Natural killer cell (primary cell): ENCODE data around the gene ANXA11. TPM values are rescaled to one million over a fixed set of nuclear protein-coding genes. Genes with fewer than 3 reads are reported as not detected.

Experiments used
- ATAC-seq, 3 donors: fragments of 150-1000 bp in 2 of 3; fragments of 200-7000 bp in 1 of 3; cut with Tn5 transposase; 1 replicate in 1 of 3; 2 replicates in 2 of 3; pipeline ENCODE4 v1.10.0; 2021; ENCODE audit warnings: mild to moderate bottlenecking in 2 of 3, moderate library complexity in 2 of 3
- DNase-seq, 2 donors: peaks; one replicate each; pipeline versions ENCODE4 v3.0.0 to v3.0.0-alpha.2; 2013 to 2021; ENCODE audit warnings: mixed read lengths in 1 of 2
- H3K27ac ChIP-seq: one replicate; pipeline ENCODE4 v1.5.1; 2013; ENCODE audit warnings: mild to moderate bottlenecking, low read length
- H3K27me3 ChIP-seq: one replicate; pipeline ENCODE4 v1.6.1; 2013; ENCODE audit warnings: low read length; ENCODE audit not compliant: control insufficient read depth, insufficient read depth
- H3K36me3 ChIP-seq: one replicate; pipeline ENCODE4 v1.6.1; 2013; ENCODE audit warnings: low read length; ENCODE audit not compliant: control insufficient read depth, insufficient read depth
- H3K4me1 ChIP-seq: one replicate; pipeline ENCODE4 v1.6.1; 2013; ENCODE audit warnings: low read length; ENCODE audit not compliant: control insufficient read depth, insufficient read depth
- H3K4me3 ChIP-seq: one replicate; pipeline ENCODE4 v1.5.1; 2013; ENCODE audit warnings: low read length
- H3K9me3 ChIP-seq: one replicate; pipeline ENCODE4 v1.6.1; 2013; ENCODE audit warnings: low read length; ENCODE audit not compliant: control insufficient read depth, insufficient read depth
- H3K27ac Mint-ChIP-seq, 2 donors: one replicate each; pipeline ENCODE4 v1.8.0; 2022; ENCODE audit warnings: mild to moderate bottlenecking in 2 of 2, mixed read lengths in 2 of 2, moderate library complexity in 1 of 2
- H3K27me3 Mint-ChIP-seq, 2 donors: one replicate each; pipeline ENCODE4 v1.8.0; 2022; ENCODE audit warnings: low read depth in 2 of 2, mixed read lengths in 2 of 2
- H3K36me3 Mint-ChIP-seq: one replicate; pipeline ENCODE4 v1.8.0; 2022; ENCODE audit warnings: mixed read lengths
- H3K4me1 Mint-ChIP-seq, 2 donors: one replicate each; pipeline ENCODE4 v1.8.0; 2022; ENCODE audit warnings: mixed read lengths in 2 of 2
- H3K4me3 Mint-ChIP-seq: one replicate; pipeline ENCODE4 v1.8.0; 2022; ENCODE audit warnings: mild to moderate bottlenecking, moderate library complexity, mixed read lengths
- H3K9me3 Mint-ChIP-seq, 2 donors: one replicate each; pipeline ENCODE4 v1.8.0; 2022; ENCODE audit warnings: mixed read lengths in 2 of 2
- CTCF ChIP-seq: fragments of 200-600 bp; IDR thresholded peaks from one replicate; pipeline ENCODE4 v1.8.0; 2022; ENCODE audit warnings: antibody characterized with exemption
- WGBS: methylation state at CpG from one replicate; pipeline ENCODE4 v1.1.7; 2013; ENCODE audit warnings: missing lambda C conversion rate; ENCODE audit not compliant: insufficient coverage; 5-methylcytosine and 5-hydroxymethylcytosine counted together
- intact Hi-C: fragments of 100-400 bp; cut with micrococcal nuclease; formaldehyde crosslinking; loops from one replicate; pipeline ENCODE4 v1.14.2; 2022
- total RNA-seq, 4 donors: library from RNA; stranded (reverse); fragments of 120-200 nt in 1 of 4; gene quantifications; one replicate each; pipeline versions ENCODE4 v1.2.3 to v1.2.4, GENCODE V29; 2013 to 2022

Gene ANXA11
- total RNA-seq, 3 donors from 2014 or later (not counting 1 experiment from before 2014, with no cell fraction given): 213 to 264 (median 245) TPM

GRCh38 chr10:80108576-80109239, 96.6 kb downstream of the ANXA11 start:
- H3K27ac ChIP-seq: no peak overlapping the region
- peaks cover 18% of the 10 kb centered on the region for H3K36me3 Mint-ChIP-seq
- no peaks in the 10 kb centered on the region for H3K27me3 ChIP-seq
- 90% methylated on average over 8 of the region's 8 CpGs for WGBS
- no peak overlapping the region for H3K27ac Mint-ChIP-seq
- H3K9me3 Mint-ChIP-seq: peaks cover 4 to 13% of the 10 kb centered on the region in 2 donors
- no peak for TF ChIP-seq CTCF
- H3K4me3 Mint-ChIP-seq: no peak overlapping the region
- H3K4me1 ChIP-seq: no peaks in the 10 kb centered on the region
- intact Hi-C loops: no loop called here
- no peaks in the 10 kb centered on the region for H3K27me3 Mint-ChIP-seq
- H3K4me1 Mint-ChIP-seq: no peaks in the 10 kb centered on the region
- DNase-seq: no peak
- no peaks in the 10 kb centered on the region for H3K36me3 ChIP-seq
- ATAC-seq: no peak
- H3K4me3 ChIP-seq: no peak overlapping the region
- H3K9me3 ChIP-seq: peaks cover 15% of the 10 kb centered on the region

GRCh38 chr10:80104066-80104926, 101.0 kb downstream of the ANXA11 start:
- H3K27me3 ChIP-seq: no peaks in the 10 kb centered on the region
- ATAC-seq: peak in 2 of 3 donors; percentile 26 to 45
- H3K9me3 ChIP-seq: peaks cover 12% of the 10 kb centered on the region
- H3K4me1 Mint-ChIP-seq: no peaks in the 10 kb centered on the region
- intact Hi-C loops: no loop called here
- no peaks in the 10 kb centered on the region for H3K36me3 ChIP-seq
- H3K27me3 Mint-ChIP-seq: peaks cover 0 to 2% of the 10 kb centered on the region in 2 donors
- no peaks in the 10 kb centered on the region for H3K4me1 ChIP-seq
- H3K4me3 ChIP-seq: no peak overlapping the region
- peak in 1 of 2 donors; percentile 50 for DNase-seq
- no peak overlapping the region for H3K4me3 Mint-ChIP-seq
- 69% methylated on average over 10 of the region's 10 CpGs for WGBS
- no peak for TF ChIP-seq CTCF
- peaks cover 4 to 10% of the 10 kb centered on the region in 2 donors for H3K9me3 Mint-ChIP-seq
- H3K36me3 Mint-ChIP-seq: peaks cover 14% of the 10 kb centered on the region
- no peak overlapping the region for H3K27ac Mint-ChIP-seq
- no peak overlapping the region for H3K27ac ChIP-seq

Other genes with a start within 250 kb of the ANXA11 start
- 10 to 100 TPM in 2 of 3 donors, 1 to 10 TPM in 1; 7.1 to 11.1 (median 10.3) TPM for gene TMEM254, start 126.9 kb downstream of the ANXA11 start, total RNA-seq
- not detected for gene PLAC9, start 72.8 kb downstream of the ANXA11 start, total RNA-seq
- gene MAT1A, start 84.1 kb upstream of the ANXA11 start, total RNA-seq: not detected
- gene DYDC1, start 151.2 kb upstream of the ANXA11 start, total RNA-seq: not detected
- not detected for gene DYDC2, start 151.2 kb upstream of the ANXA11 start, total RNA-seq
- gene PRXL2A, start 203.0 kb upstream of the ANXA11 start, total RNA-seq: 1 to 10 TPM; 1.3 to 1.8 (median 1.4) TPM
- gene TSPAN14, start 248.8 kb upstream of the ANXA11 start, total RNA-seq: 100 to 1,000 TPM; 126 to 180 (median 173) TPM